HCT116 (cell line): ENCODE measurements around the gene FKBP3. TPM values are rescaled to one million over a fixed set of nuclear protein-coding genes. Genes with fewer than 3 reads are reported as not detected.

Experiments used
- ATAC-seq: fragments of 200-7000 bp; cut with Tn5 transposase; 2 replicates; pipeline ENCODE4 v1.9.1; 2020; ENCODE audit warnings: mild to moderate bottlenecking, moderate library complexity
- BruUV-seq: library from RNA; stranded (reverse); fragments of 400-500 nt; replicated peaks from 2 replicates; lab custom pipeline; 2021; lab: Mats Ljungman, UMichigan
- CTCF ChIA-PET: fragments of 300-600 bp; sonication (Branson Sonifier 250); formaldehyde crosslinking; loops from one replicate; lab custom pipeline; 2021; ENCODE audit warnings: antibody characterized with exemption; lab: Charles Lee
- POLR2A ChIA-PET: fragments of 300-600, 350-600 bp; sonication (Branson Sonifier 250); formaldehyde crosslinking; loops from one replicate; lab custom pipeline; 2021; ENCODE audit warnings: antibody characterized with exemption; lab: Charles Lee
- RAD21 ChIA-PET, 2 experiments: fragments of 300-600 bp; sonication (Branson Sonifier 250); formaldehyde crosslinking; loops; one replicate each; lab custom pipeline; 2023; ENCODE audit warnings: low total read pairs in 2 of 2; ENCODE audit not compliant: uncharacterized antibody in 2 of 2, unreplicated experiment in 2 of 2, low non-redundant PET in 1 of 2; lab: Charles Lee
- DNase-seq: peaks from one replicate; pipeline ENCODE4 v3.0.0-alpha.2; 2010; ENCODE audit warnings: low read depth, low spot score
- H2AFZ ChIP-seq: fragments of 200-600 bp; shearing (Covaris generic), sonication (generic); 2 replicates; pipeline ENCODE4 v1.6.1; 2017; ENCODE audit warnings: low read depth, mixed run types, mixed read lengths, antibody characterized with exemption, low read length; ENCODE audit not compliant: poor library complexity, severe bottlenecking
- H3K27ac ChIP-seq: 2 replicates; pipeline ENCODE4 v1.5.1; 2012; ENCODE audit warnings: low read depth, low read length
- H3K27me3 ChIP-seq: fragments of 200-600 bp; sonication (generic); 2 replicates; pipeline ENCODE4 v1.6.1; 2016; ENCODE audit warnings: mixed run types, low read length, mixed read lengths; ENCODE audit not compliant: insufficient read depth
- H3K36me3 ChIP-seq, 2 experiments: fragments of 200-500 bp in 1 of 2; fragments of 200-600 bp in 1 of 2; sonication (Bioruptor generic) in 1 of 2; sonication (generic) in 1 of 2; 2 replicates each; pipeline versions ENCODE4 v1.5.1 to v1.6.1; 2014 to 2016; ENCODE audit warnings: low read length in 2 of 2, inconsistent platforms in 1 of 2, mixed read lengths in 1 of 2, mixed run types in 1 of 2; ENCODE audit not compliant: insufficient read depth in 2 of 2, control insufficient read depth in 1 of 2
- H3K4me1 ChIP-seq, 2 experiments: fragments of 200-600 bp in 1 of 2; sonication (generic) in 1 of 2; 2 replicates each; pipeline versions ENCODE4 v1.5.1 to v1.6.1; 2012 to 2017; ENCODE audit warnings: low read length in 2 of 2, inconsistent platforms in 1 of 2, mild to moderate bottlenecking in 1 of 2, mixed read lengths in 1 of 2, mixed run types in 1 of 2, moderate library complexity in 1 of 2; ENCODE audit not compliant: insufficient read depth in 2 of 2, control insufficient read depth in 1 of 2
- H3K4me2 ChIP-seq: fragments of 200-600 bp; sonication (generic); 2 replicates; pipeline ENCODE4 v1.6.1; 2017; ENCODE audit warnings: mixed run types, low read length, mixed read lengths
- H3K4me3 ChIP-seq, 2 experiments: fragments of 200-600 bp in 1 of 2; sonication (generic) in 1 of 2; replicated peaks in 1 of 2; 2 replicates each; pipeline ENCODE4 v1.5.1; 2011 to 2016; ENCODE audit warnings: low read length in 2 of 2, control low read depth in 1 of 2, low read depth in 1 of 2, mild to moderate bottlenecking in 1 of 2, mixed read lengths in 1 of 2, mixed run types in 1 of 2
- H3K79me2 ChIP-seq: fragments of 200-600 bp; sonication (generic); 2 replicates; pipeline ENCODE4 v1.6.1; 2017; ENCODE audit warnings: mild to moderate bottlenecking, mixed run types, low read length, moderate library complexity, mixed read lengths; ENCODE audit not compliant: insufficient read depth
- H3K9ac ChIP-seq: fragments of 200-600 bp; sonication (generic); 2 replicates; pipeline ENCODE4 v1.6.1; 2016; ENCODE audit warnings: low read length, mixed read lengths
- H3K9me2 ChIP-seq: fragments of 200-600 bp; sonication (generic), shearing (Covaris generic); 2 replicates; pipeline ENCODE4 v1.6.1; 2017; ENCODE audit warnings: mixed run types, mild to moderate bottlenecking, moderate library complexity; ENCODE audit not compliant: insufficient read depth
- H3K9me3 ChIP-seq, 2 experiments: fragments of 200-500 bp in 1 of 2; fragments of 200-600 bp in 1 of 2; sonication (Bioruptor generic) in 1 of 2; sonication (generic) in 1 of 2; 2 replicates each; pipeline ENCODE4 v1.6.1; 2014 to 2017; ENCODE audit warnings: low read length in 2 of 2, mixed read lengths in 2 of 2, inconsistent platforms in 1 of 2, low read depth in 1 of 2, mild to moderate bottlenecking in 1 of 2, mixed run types in 1 of 2, moderate library complexity in 1 of 2; ENCODE audit not compliant: control insufficient read depth in 1 of 2, insufficient read depth in 1 of 2
- H4K20me1 ChIP-seq: fragments of 200-600 bp; sonication (generic), shearing (Covaris generic); 2 replicates; pipeline ENCODE4 v1.6.1; 2017; ENCODE audit warnings: mixed run types, mild to moderate bottlenecking, moderate library complexity; ENCODE audit not compliant: insufficient read depth
- CEBPB ChIP-seq: IDR thresholded peaks from 2 replicates; pipeline ENCODE4 v1.6.1; 2012; ENCODE audit warnings: low read depth
- EZH2 ChIP-seq: fragments of 200-600 bp; sonication (generic); IDR thresholded peaks from 2 replicates; pipeline ENCODE4 v1.6.1; 2017; ENCODE audit warnings: antibody characterized with exemption, mixed run types
- FOSL1 ChIP-seq: IDR thresholded peaks from 2 replicates; pipeline ENCODE4 v1.6.1; 2012; ENCODE audit warnings: low read depth
- POLR2A ChIP-seq: IDR thresholded peaks from 2 replicates; pipeline ENCODE4 v1.7.0; 2011; ENCODE audit warnings: borderline replicate concordance; ENCODE audit not compliant: insufficient read depth, insufficient read length; ENCODE audit errors: extremely low read depth
- SRF ChIP-seq: IDR thresholded peaks from 2 replicates; pipeline ENCODE4 v1.6.1; 2012; ENCODE audit warnings: low read depth
- intact Hi-C: fragments of 100-400 bp; cut with micrococcal nuclease; formaldehyde crosslinking; loops from 2 replicates; pipeline ENCODE4 v1.10.0; 2022
- total RNA-seq: library from RNA; stranded (reverse); gene quantifications from one replicate; pipeline ENCODE4 v1.2.1, GENCODE V29; 2021; ENCODE audit not compliant: unreplicated experiment

The FKBP3 gene
- total RNA-seq, 1 experiment from 2014 or later: 67.8 TPM

DNA sequence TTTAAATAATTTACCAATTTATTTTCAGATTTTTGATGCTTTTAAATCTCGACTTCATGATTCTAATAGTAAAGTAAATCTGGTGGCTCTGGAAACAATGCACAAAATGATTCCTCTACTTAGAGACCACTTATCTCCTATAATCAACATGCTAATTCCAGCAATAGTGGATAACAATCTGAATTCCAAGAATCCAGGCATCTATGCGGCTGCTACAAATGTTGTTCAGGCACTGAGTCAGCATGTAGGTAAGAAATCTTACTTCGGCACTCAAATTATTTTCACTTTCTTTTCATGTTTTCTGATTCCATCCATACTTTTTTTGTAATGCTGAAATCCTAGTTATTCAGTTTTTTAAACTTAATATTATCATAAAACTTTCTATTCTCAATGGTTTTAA lies 65.9 kb downstream of the FKBP3 start:
- no TSS peak for BruUV-seq
- Histone ChIP-seq H3K79me2 (no peaks in the 10 kb centered on the region), H3K4me2 (no peak overlapping the region), H3K9me3 (no peaks in the 10 kb centered on the region), H3K4me3 (no peak overlapping the region), H3K27me3 (no peaks in the 10 kb centered on the region), H3K9ac (no peak overlapping the region), H3K36me3 (no peaks in the 10 kb centered on the region)
- DNase-seq: no peak
- POLR2A ChIA-PET: no interaction called here
- TF ChIP-seq FOSL1 (no peak), EZH2 (no peak), SRF (no peak)
- TF ChIP-seq, all 23 proteins: peak for 0
- no peaks in the 10 kb centered on the region for H3K4me1 ChIP-seq
- ChIA-PET RAD21 (no interaction called here), CTCF (no interaction called here)
- H3K9me2 ChIP-seq: no peaks in the 10 kb centered on the region
- intact Hi-C loops: no loop called here
- no peak for ATAC-seq
- no peak overlapping the region for H2AFZ ChIP-seq
- H4K20me1 ChIP-seq: no peaks in the 10 kb centered on the region
- no peak overlapping the region for H3K27ac ChIP-seq

DNA sequence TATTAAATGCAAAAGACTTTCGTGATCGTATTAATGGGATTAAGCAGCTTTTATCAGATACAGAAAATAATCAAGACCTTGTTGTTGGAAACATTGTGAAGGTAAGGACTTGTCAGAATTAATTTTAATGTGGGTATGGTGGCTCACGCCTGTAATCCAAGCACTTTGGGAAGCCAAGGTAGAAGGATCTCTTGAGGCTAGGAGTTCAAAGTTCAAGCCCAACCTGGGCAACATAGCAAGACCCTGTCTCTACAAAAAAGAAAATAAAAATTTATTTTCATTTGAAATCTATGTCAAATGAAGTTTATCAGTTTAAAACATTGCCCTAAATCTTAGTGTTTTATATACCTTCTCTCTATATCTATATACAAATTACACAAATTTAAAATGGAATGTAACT lies 67.6 kb downstream of the FKBP3 start:
- ChIA-PET POLR2A (no interaction called here), CTCF (no interaction called here), RAD21 (no interaction called here)
- intact Hi-C loops: no loop called here
- no peaks in the 10 kb centered on the region for H3K27me3 ChIP-seq
- H3K79me2 ChIP-seq: no peaks in the 10 kb centered on the region
- ATAC-seq (no peak), DNase-seq (no peak)
- no peak overlapping the region for H3K9ac ChIP-seq
- no peak for TF ChIP-seq CEBPB
- no peak for TF ChIP-seq POLR2A
- TF ChIP-seq SRF: no peak
- H3K36me3 ChIP-seq: no peaks in the 10 kb centered on the region
- H4K20me1 ChIP-seq: no peaks in the 10 kb centered on the region
- no TSS peak for BruUV-seq
- H3K9me3 ChIP-seq: no peaks in the 10 kb centered on the region
- no peak overlapping the region for H2AFZ ChIP-seq
- no peaks in the 10 kb centered on the region for H3K9me2 ChIP-seq
- H3K4me2 ChIP-seq: no peak overlapping the region
- H3K4me1 ChIP-seq: no peaks in the 10 kb centered on the region
- H3K27ac ChIP-seq: no peak overlapping the region
- no peak overlapping the region for H3K4me3 ChIP-seq
